Upper lobe of left lung (tissue), 6 donors: Measurements from ENCODE around the gene DDIT3. TPM values are rescaled to one million over a fixed set of nuclear protein-coding genes. Genes with fewer than 3 reads are reported as not detected.

ENCODE experiments used
- ATAC-seq, 2 donors: fragments of 200-7000 bp; cut with Tn5 transposase; one replicate each; pipeline ENCODE4 v1.9.1; 2022; ENCODE audit warnings: mild to moderate bottlenecking in 2 of 2, moderate library complexity in 2 of 2; ENCODE audit not compliant: low FRiP score in 2 of 2
- DNase-seq, 2 donors: peaks; one replicate each; pipeline ENCODE4 v3.0.0-alpha.2; 2019 to 2020
- H3K27ac ChIP-seq, 4 donors: fragments of 200-600 bp; sonication (generic); one replicate each; pipeline ENCODE4 v1.5.1; 2016 to 2019
- H3K27me3 ChIP-seq, 4 donors: fragments of 200-600 bp; sonication (generic); one replicate each; pipeline ENCODE4 v1.5.1; 2017 to 2019
- H3K36me3 ChIP-seq, 4 donors: fragments of 200-600 bp; sonication (generic); one replicate each; pipeline ENCODE4 v1.5.1; 2016 to 2019
- H3K4me1 ChIP-seq, 4 donors: fragments of 200-600 bp; sonication (generic); one replicate each; pipeline ENCODE4 v1.5.1; 2018 to 2019
- H3K4me3 ChIP-seq, 4 donors: fragments of 200-600 bp; sonication (generic); one replicate each; pipeline ENCODE4 v1.5.1; 2017 to 2019; ENCODE audit warnings: mild to moderate bottlenecking in 2 of 4, moderate library complexity in 1 of 4
- H3K9me3 ChIP-seq, 4 donors: fragments of 200-600 bp; sonication (generic); one replicate each; pipeline ENCODE4 v1.5.1; 2018 to 2019
- CTCF ChIP-seq, 6 experiments: fragments of 450-650 bp in 4 of 6; fragments of 200-600 bp in 2 of 6; sonication (generic) in 2 of 6; IDR thresholded peaks; one replicate each; pipeline ENCODE4 v1.5.1; 2016 to 2019; ENCODE audit warnings: antibody characterized with exemption in 6 of 6
- EP300 ChIP-seq, 4 donors: sonication (generic); formaldehyde crosslinking; IDR thresholded peaks; one replicate each; pipeline ENCODE4 v1.5.1; 2017; ENCODE audit warnings: antibody characterized with exemption in 4 of 4, control low read depth in 2 of 4
- POLR2A ChIP-seq, 4 donors: fragments of 450-650 bp; IDR thresholded peaks; one replicate each; pipeline ENCODE4 v1.5.1; 2016 to 2017; ENCODE audit warnings: antibody characterized with exemption in 4 of 4, mild to moderate bottlenecking in 2 of 4
- POLR2AphosphoS5 ChIP-seq, 2 donors: sonication (generic); formaldehyde crosslinking; IDR thresholded peaks; one replicate each; pipeline ENCODE4 v1.5.1; 2017; ENCODE audit warnings: antibody characterized with exemption in 2 of 2
- WGBS, 2 donors: methylation state at CpG; one replicate each; pipeline ENCODE4 v1.1.5; 2017 to 2018; 5-methylcytosine and 5-hydroxymethylcytosine counted together
- total RNA-seq, 6 donors: library from RNA; depleted of rRNA in 4 of 6; stranded (reverse); fragments of >200 nt in 4 of 6; gene quantifications; one replicate each; pipeline versions ENCODE4 v1.1.0 to v1.2.1, GENCODE V29; 2016 to 2021
- donor health status: DM: no; HTN: no; CAD: no; lungs with moderate emphysema.
- donor health status: DM: no; HTN: yes; CAD: no; lungs with severe emphysema.

DDIT3 gene
- total RNA-seq, 6 donors from 2014 or later = 26.1 to 45.1 (median 33.1) TPM

- peak overlapping the region; percentile 96 to 99 (median 98) for H3K27ac ChIP-seq
- 0% methylated on average over 14 to 23 of the region's 38 CpGs for WGBS, 2 donors
- no peak for TF ChIP-seq POLR2AphosphoS5 (IDR thresholded peaks at IDR 0.05)
- peak in 1 of 6 experiments; percentile 12 for TF ChIP-seq CTCF (IDR thresholded peaks at IDR 0.05)
- peak in 1 of 4 donors; percentile 57 for TF ChIP-seq POLR2A (IDR thresholded peaks at IDR 0.05)
- TF ChIP-seq EP300 (IDR thresholded peaks at IDR 0.05) = no peak
- peak in 1 of 2 donors; percentile 73 for DNase-seq
- H3K36me3 ChIP-seq = peaks cover 26 to 47% (median 36%) of the 10 kb centered on the region in 4 donors
- peak in 1 of 2 donors; percentile 4 for ATAC-seq
- peaks cover 45 to 62% (median 49%) of the 10 kb centered on the region in 4 donors for H3K4me1 ChIP-seq
- no peaks in the 10 kb centered on the region for H3K27me3 ChIP-seq
- H3K9me3 ChIP-seq = no peaks in the 10 kb centered on the region
- peak overlapping the region; percentile 79 to 94 (median 86) for H3K4me3 ChIP-seq
Measured at GRCh38 chr12:57522887-57523705, 2.8 kb upstream of the DDIT3 start.

DNA sequence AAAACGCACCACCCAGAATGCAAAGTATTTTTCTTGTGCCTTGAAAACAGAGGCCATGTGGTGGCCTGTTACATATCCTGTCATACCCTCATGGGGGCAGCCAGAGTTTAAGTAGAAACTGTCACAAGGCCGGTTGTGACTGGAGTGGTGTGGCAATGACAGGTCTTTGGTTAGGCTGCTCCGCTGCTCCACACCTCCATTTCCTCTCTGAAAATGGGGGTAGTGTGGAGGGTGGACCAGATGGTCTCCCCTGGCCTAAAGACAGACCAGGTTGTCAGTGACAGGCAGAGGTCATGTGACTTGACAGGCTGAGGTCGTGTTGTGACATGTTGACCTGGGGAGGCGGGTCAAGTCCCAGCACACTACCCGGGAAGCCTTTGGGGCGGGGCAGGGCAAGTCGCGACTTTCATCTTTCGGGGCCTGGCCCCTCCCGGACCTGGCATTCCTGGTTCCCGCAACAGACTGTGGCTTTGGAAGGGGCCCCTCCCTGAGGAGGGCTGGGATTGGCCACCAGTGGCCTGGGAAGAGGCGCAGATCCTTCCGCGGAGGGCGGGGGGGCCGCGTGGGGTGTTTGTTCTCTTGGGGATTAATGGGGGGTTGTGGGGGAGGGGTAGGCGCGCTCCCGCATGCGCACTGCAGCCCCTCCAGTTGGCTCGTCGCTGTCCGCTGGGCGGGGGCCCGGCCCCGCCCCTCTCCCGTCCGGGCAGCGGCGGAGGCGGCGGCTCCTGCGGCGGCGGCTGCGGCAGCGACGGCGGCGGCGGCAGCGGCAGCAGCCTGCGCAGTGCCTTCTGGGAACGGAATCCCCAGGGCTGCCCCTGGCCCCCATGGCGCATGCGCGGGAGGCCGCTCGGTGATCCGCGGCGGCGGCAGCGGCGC lies 1.9 kb upstream of the DDIT3 start, which contains the start of gene MBD6:
Gene MBD6, plus strand, starts transcription at position 814 of the 876 bp plus-strand sequence. CDS start 1,480 bp downstream, outside the sequence.
- ATAC-seq = peak; percentile 69 to 70
- Histone ChIP-seq H3K9me3 (no peaks in the 10 kb centered on the region), H3K27ac (peak within 1 kb of the TSS; percentile 96 to 99 (median 98)), H3K4me1 (peaks cover 50 to 70% (median 57%) of the 10 kb centered on the region in 4 donors), H3K4me3 (peak within 1 kb of the TSS; percentile 79 to 94 (median 86)), H3K27me3 (no peaks in the 10 kb centered on the region), H3K36me3 (peaks cover 18 to 47% (median 32%) of the 10 kb centered on the region in 4 donors)
- peak in 3 of 4 donors; percentile 46 to 62 (median 50) for TF ChIP-seq POLR2A (IDR thresholded peaks at IDR 0.05)
- peak; percentile 85 to 88 for TF ChIP-seq POLR2AphosphoS5 (IDR thresholded peaks at IDR 0.05)
- TF ChIP-seq EP300 (IDR thresholded peaks at IDR 0.05) = peak in 1 of 4 donors; percentile 53
- TF ChIP-seq CTCF (IDR thresholded peaks at IDR 0.05) = no peak
- DNase-seq = peak; percentile 93 to 99
- 2 to 3% methylated on average over 2 to 12 of the region's 57 CpGs for WGBS, 2 donors

DNA sequence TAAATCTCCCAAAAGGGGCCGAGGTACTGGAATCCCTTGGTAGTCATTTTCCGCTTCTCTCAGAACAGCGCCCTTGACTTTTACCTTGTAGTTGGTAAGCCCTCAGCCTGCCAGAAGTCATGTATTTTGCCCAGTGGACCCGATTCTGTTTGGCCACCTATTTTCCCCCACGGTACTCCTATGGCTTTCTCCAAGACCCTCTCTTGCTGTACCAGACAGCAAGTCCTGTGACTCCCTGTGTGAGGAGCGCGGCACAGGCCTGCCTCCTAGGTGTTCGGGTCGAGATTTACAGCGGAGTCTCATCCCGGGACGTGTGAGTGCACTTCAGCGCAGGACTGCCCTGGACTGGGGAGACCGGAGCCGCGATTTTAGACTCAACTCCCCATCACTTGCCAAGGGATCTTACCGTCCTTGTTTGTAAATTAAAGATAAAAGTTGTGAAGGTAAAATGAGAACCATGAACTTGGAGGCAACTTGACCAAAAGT lies 1.3 kb upstream of the DDIT3 start:
- Histone ChIP-seq H3K4me3 (peak overlapping the region in 3 of 4 donors; percentile 79 to 94 (median 79)), H3K4me1 (peaks cover 50 to 77% (median 58%) of the 10 kb centered on the region in 4 donors), H3K27ac (peak overlapping the region; percentile 96 to 99 (median 98)), H3K36me3 (peaks cover 16 to 47% (median 32%) of the 10 kb centered on the region in 4 donors), H3K27me3 (no peaks in the 10 kb centered on the region), H3K9me3 (no peaks in the 10 kb centered on the region)
- no peak for TF ChIP-seq POLR2A (IDR thresholded peaks at IDR 0.05)
- no peak for TF ChIP-seq CTCF (IDR thresholded peaks at IDR 0.05)
- TF ChIP-seq EP300 (IDR thresholded peaks at IDR 0.05) = no peak
- TF ChIP-seq POLR2AphosphoS5 (IDR thresholded peaks at IDR 0.05) = no peak
- ATAC-seq = no peak
- WGBS, 2 donors = 44 to 54% methylated on average over 17 of the region's 17 CpGs
- DNase-seq = peak in 1 of 2 donors; percentile 64

DNA sequence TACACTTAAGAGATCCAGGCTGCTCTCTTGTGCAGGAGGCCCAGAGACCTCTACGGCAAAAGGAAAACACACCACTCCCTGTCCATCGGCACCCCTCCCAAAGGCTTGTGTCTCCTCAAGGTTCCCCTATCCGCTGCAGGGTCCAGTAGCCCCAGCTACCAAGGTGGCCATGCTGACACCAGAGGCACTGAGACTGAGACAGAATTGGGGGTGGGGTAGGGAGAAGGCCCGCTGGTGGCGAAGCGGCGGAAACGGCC lies 590 bp downstream of the DDIT3 start:
- Histone ChIP-seq H3K27ac (peak overlapping the region; percentile 96 to 99 (median 98)), H3K9me3 (no peaks in the 10 kb centered on the region), H3K36me3 (peaks cover 17 to 47% (median 31%) of the 10 kb centered on the region in 4 donors), H3K27me3 (no peaks in the 10 kb centered on the region), H3K4me3 (peak overlapping the region; percentile 74 to 91 (median 83)), H3K4me1 (peaks cover 45 to 63% (median 51%) of the 10 kb centered on the region in 4 donors)
- DNase-seq = no peak
- WGBS, 2 donors = 0% methylated on average over 5 to 8 of the region's 8 CpGs
- TF ChIP-seq CTCF (IDR thresholded peaks at IDR 0.05) = no peak
- TF ChIP-seq POLR2AphosphoS5 (IDR thresholded peaks at IDR 0.05) = peak in 1 of 2 donors; percentile 2
- ATAC-seq = no peak
